Measurements from ENCODE around the gene HTT. TPM values are rescaled to one million over a fixed set of nuclear protein-coding genes. Genes with fewer than 3 reads are reported as not detected.

HTT gene
- total RNA-seq, 1 experiment from 2014 or later = 37.4 TPM

- H2AFZ ChIP-seq (ENCODE audit: low read depth, low read length, poor library complexity, severe bottlenecking) = no peak overlapping the region
- H3K27ac ChIP-seq (ENCODE audit: low read depth, low read length) = no peak overlapping the region
- RAD21 ChIA-PET (ENCODE audit: low non-redundant PET in 1 of 2, low total read pairs in 2 of 2, uncharacterized antibody in 2 of 2, unreplicated experiment in 2 of 2) = no interaction called here
- no peaks in the 10 kb centered on the region for H3K27me3 ChIP-seq (ENCODE audit: insufficient read depth, low read length)
- H4K20me1 ChIP-seq (ENCODE audit: insufficient read depth) = no peaks in the 10 kb centered on the region
- BruUV-seq (replicated peaks) = no TSS peak
- no peak overlapping the region for H3K4me3 ChIP-seq (replicated peaks in 1 of 2; ENCODE audit: low read depth in 1 of 2, low read length in 2 of 2)
- DNase-seq (ENCODE audit: low read depth, low spot score) (no peak), ATAC-seq (no peak)
- no peaks in the 10 kb centered on the region for H3K9me3 ChIP-seq (ENCODE audit: control insufficient read depth in 1 of 2, insufficient read depth in 1 of 2, low read depth in 1 of 2, low read length in 2 of 2)
- H3K9ac ChIP-seq (ENCODE audit: low read length) = no peak overlapping the region
- intact Hi-C loops (cut with micrococcal nuclease) = no loop called here
- H3K36me3 ChIP-seq (ENCODE audit: control insufficient read depth in 1 of 2, insufficient read depth in 2 of 2, low read length in 2 of 2) = peaks cover 20 to 31% of the 10 kb centered on the region in 2 experiments; a peak in 3 of 4 replicates
- CTCF ChIA-PET = no interaction called here
- no peaks in the 10 kb centered on the region for H3K79me2 ChIP-seq (ENCODE audit: insufficient read depth, low read length)
- TF ChIP-seq CTCF (IDR thresholded peaks at IDR 0.05 in 2 of 3, conservative IDR thresholded peaks at IDR 0.05 in 1 of 3; ENCODE audit: borderline replicate concordance in 1 of 3, insufficient read depth in 1 of 3, low read depth in 2 of 3, low read length in 2 of 3) (no peak), POLR2AphosphoS5 (IDR thresholded peaks at IDR 0.05; ENCODE audit: low read depth, low read length) (no peak), ATF3 (IDR thresholded peaks at IDR 0.05) (no peak), POLR2A (IDR thresholded peaks at IDR 0.05; ENCODE audit: borderline replicate concordance, extremely low read depth, insufficient read depth, insufficient read length) (no peak), ELF1 (IDR thresholded peaks at IDR 0.05; ENCODE audit: borderline replicate concordance, low read depth) (no peak), TCF7L2 (IDR thresholded peaks at IDR 0.05; ENCODE audit: borderline replicate concordance, extremely low read depth, insufficient read depth, insufficient read length) (no peak), EZH2 (IDR thresholded peaks at IDR 0.05) (no peak), ZFX (IDR thresholded peaks at IDR 0.05) (no peak), EZH2phosphoT487 (IDR thresholded peaks at IDR 0.05; ENCODE audit: borderline replicate concordance) (no peak), JUND (IDR thresholded peaks at IDR 0.05) (no peak), ZNF274 (IDR thresholded peaks at IDR 0.05; ENCODE audit: low read depth, low read length) (no peak), ZBTB33 (IDR thresholded peaks at IDR 0.05; ENCODE audit: extremely low read depth, insufficient replicate concordance, low read length) (no peak), MAX (IDR thresholded peaks at IDR 0.05) (no peak), SRF (IDR thresholded peaks at IDR 0.05; ENCODE audit: low read depth) (no peak), SP1 (IDR thresholded peaks at IDR 0.05; ENCODE audit: low read depth) (no peak), CBX3 (IDR thresholded peaks at IDR 0.05; ENCODE audit: low read depth) (no peak)
- POLR2A ChIA-PET = no interaction called here
- H3K4me2 ChIP-seq (ENCODE audit: low read length) = no peak overlapping the region
- H3K9me2 ChIP-seq (ENCODE audit: insufficient read depth) = no peaks in the 10 kb centered on the region
- H3K4me1 ChIP-seq (ENCODE audit: control insufficient read depth in 1 of 2, insufficient read depth in 2 of 2, low read length in 2 of 2) = no peaks in the 10 kb centered on the region
These were observed 150.8 kb downstream of the HTT start for GRCh38 chr4:3225071-3225850.
